A549 (cell line): Measurements from ENCODE around the gene FDCSP. TPM values are rescaled to one million over a fixed set of nuclear protein-coding genes. Genes with fewer than 3 reads are reported as not detected.

ENCODE experiments used
- polyA plus RNA-seq, 4 experiments: library from polyadenylated mRNA; depleted of rRNA in 3 of 4; stranded (reverse); fragments of >200 nt; fragmentation: RNase III in 1 of 4; extraction: RNeasy Plus Mini Kit Qiagen cat#74134 plus additional on column Dnase treatment in 1 of 4; gene quantifications; 2 replicates in 3 of 4; 3 replicates in 1 of 4; pipeline ENCODE4 v1.2.3, GENCODE V29; 2011 to 2017

FDCSP gene
- polyA plus RNA-seq, 2 of the 4 experiments (the other 2 are of a cell fraction): not detected

Other genes starting within 250 kb of the FDCSP start
- not detected in 2 replicates for gene STATH, start 230.2 kb upstream of the FDCSP start, polyA plus RNA-seq (2011; rRNA removed)
- gene STATH, start 230.2 kb upstream of the FDCSP start, polyA plus RNA-seq (2017; fragmentation: RNase III; extraction: RNeasy Plus Mini Kit Qiagen cat#74134 plus additional on column Dnase treatment): not detected in 3 replicates
- gene HTN3, start 197.7 kb upstream of the FDCSP start, polyA plus RNA-seq (2011; rRNA removed): not detected in 2 replicates
- not detected in 3 replicates for gene HTN3, start 197.7 kb upstream of the FDCSP start, polyA plus RNA-seq (2017; fragmentation: RNase III; extraction: RNeasy Plus Mini Kit Qiagen cat#74134 plus additional on column Dnase treatment)
- gene HTN1, start 175.7 kb upstream of the FDCSP start, polyA plus RNA-seq (2011; rRNA removed): not detected in 2 replicates
- gene HTN1, start 175.7 kb upstream of the FDCSP start, polyA plus RNA-seq (2017; fragmentation: RNase III; extraction: RNeasy Plus Mini Kit Qiagen cat#74134 plus additional on column Dnase treatment): not detected in 3 replicates
- gene PRR27, start 71.9 kb upstream of the FDCSP start, polyA plus RNA-seq (2011; rRNA removed): not detected in 2 replicates
- not detected in 3 replicates for gene PRR27, start 71.9 kb upstream of the FDCSP start, polyA plus RNA-seq (2017; fragmentation: RNase III; extraction: RNeasy Plus Mini Kit Qiagen cat#74134 plus additional on column Dnase treatment)
- gene ODAM, start 30.4 kb upstream of the FDCSP start, polyA plus RNA-seq (2011; rRNA removed): not detected in 2 replicates
- gene ODAM, start 30.4 kb upstream of the FDCSP start, polyA plus RNA-seq (2017; fragmentation: RNase III; extraction: RNeasy Plus Mini Kit Qiagen cat#74134 plus additional on column Dnase treatment): not detected in 3 replicates
- gene CSN3, start 16.5 kb downstream of the FDCSP start, polyA plus RNA-seq (2011; rRNA removed): not detected in 2 replicates
- not detected in 3 replicates for gene CSN3, start 16.5 kb downstream of the FDCSP start, polyA plus RNA-seq (2017; fragmentation: RNase III; extraction: RNeasy Plus Mini Kit Qiagen cat#74134 plus additional on column Dnase treatment)
- not detected in 2 replicates for gene CABS1, start 108.9 kb downstream of the FDCSP start, polyA plus RNA-seq (2011; rRNA removed)
- gene CABS1, start 108.9 kb downstream of the FDCSP start, polyA plus RNA-seq (2017; fragmentation: RNase III; extraction: RNeasy Plus Mini Kit Qiagen cat#74134 plus additional on column Dnase treatment): not detected in 3 replicates
- not detected in 2 replicates for gene SMR3A, start 134.6 kb downstream of the FDCSP start, polyA plus RNA-seq (2011; rRNA removed)
- not detected in 3 replicates for gene SMR3A, start 134.6 kb downstream of the FDCSP start, polyA plus RNA-seq (2017; fragmentation: RNase III; extraction: RNeasy Plus Mini Kit Qiagen cat#74134 plus additional on column Dnase treatment)
- gene SMR3B, start 157.0 kb downstream of the FDCSP start, polyA plus RNA-seq (2011; rRNA removed): not detected in 2 replicates
- not detected in 3 replicates for gene SMR3B, start 157.0 kb downstream of the FDCSP start, polyA plus RNA-seq (2017; fragmentation: RNase III; extraction: RNeasy Plus Mini Kit Qiagen cat#74134 plus additional on column Dnase treatment)
- gene OPRPN, start 171.8 kb downstream of the FDCSP start, polyA plus RNA-seq (2011; rRNA removed): not detected in 2 replicates
- gene OPRPN, start 171.8 kb downstream of the FDCSP start, polyA plus RNA-seq (2017; fragmentation: RNase III; extraction: RNeasy Plus Mini Kit Qiagen cat#74134 plus additional on column Dnase treatment): not detected in 3 replicates
- gene MUC7, start 246.1 kb downstream of the FDCSP start, polyA plus RNA-seq (2011; rRNA removed): not detected in 2 replicates
- not detected in 3 replicates for gene MUC7, start 246.1 kb downstream of the FDCSP start, polyA plus RNA-seq (2017; fragmentation: RNase III; extraction: RNeasy Plus Mini Kit Qiagen cat#74134 plus additional on column Dnase treatment)